Hematopoietic multipotent progenitor cell treated with erythropoietin and hydrocortisone succinate and interleukin-3 and kit ligand, for 8 days (in vitro differentiated cells): ENCODE data around the gene COQ10B.
A peak's percentile ranks its signal among the peaks of the same experiment; 100 is the strongest.
"Not testable (repeated sequence)": the region's sequence is repeated elsewhere in the genome, so short reads cannot be mapped to it uniquely, and the experiment has no call there.

Source experiments
- DNase-seq: peaks from one replicate; pipeline ENCODE4 v3.0.0-alpha.2; 2015

COQ10B gene

GRCh38 chr2:197453123-197453913 is at the start of gene COQ10B:
Gene COQ10B, plus strand, starts transcription at chr2:197453552. Its CDS starts 9 bp downstream, at chr2:197453561.
- DNase-seq = peak; percentile 99

- no peak for DNase-seq
These were observed 47.8 kb upstream of the COQ10B start for GRCh38 chr2:197405582-197405981.

- DNase-seq = no peak
These were observed 39.3 kb upstream of the COQ10B start for GRCh38 chr2:197414039-197414438.

GRCh38 chr2:197414515-197414914 is 38.8 kb upstream of the COQ10B start:
- no peak for DNase-seq

GRCh38 chr2:197416268-197416667 is 37.1 kb upstream of the COQ10B start:
- DNase-seq = peak; percentile 52

GRCh38 chr2:197419438-197419837 is 33.9 kb upstream of the COQ10B start:
- DNase-seq = no peak

GRCh38 chr2:197423307-197423706 is 30.0 kb upstream of the COQ10B start:
- DNase-seq = no peak

GRCh38 chr2:197425550-197425949 is 27.8 kb upstream of the COQ10B start:
- no peak for DNase-seq

- DNase-seq = no peak
These were observed 26.4 kb upstream of the COQ10B start for GRCh38 chr2:197426723-197427603.

GRCh38 chr2:197427986-197428385 is 25.4 kb upstream of the COQ10B start:
- no peak for DNase-seq

- no peak for DNase-seq
These were observed 21.5 kb upstream of the COQ10B start for GRCh38 chr2:197431858-197432257.

GRCh38 chr2:197432527-197432926 is 20.8 kb upstream of the COQ10B start:
- DNase-seq = not testable (repeated sequence)

- no peak for DNase-seq
These were observed 19.4 kb upstream of the COQ10B start for GRCh38 chr2:197433780-197434438.

GRCh38 chr2:197434541-197435513 is 18.5 kb upstream of the COQ10B start, which contains the start of gene SF3B1:
Gene SF3B1, minus strand, starts transcription at chr2:197435028. Its CDS starts 29 bp downstream, at chr2:197434999.
- peak; percentile 98 for DNase-seq

- DNase-seq = peak; percentile 38
These were observed 17.5 kb upstream of the COQ10B start for GRCh38 chr2:197435598-197436420.

GRCh38 chr2:197437380-197437779 is 16.0 kb upstream of the COQ10B start:
- no peak for DNase-seq

- DNase-seq = no peak
These were observed 10.5 kb upstream of the COQ10B start for GRCh38 chr2:197442857-197443256.

GRCh38 chr2:197445746-197446145 is 7.6 kb upstream of the COQ10B start:
- DNase-seq = no peak

- peak; percentile 45 for DNase-seq
These were observed 6.5 kb upstream of the COQ10B start for GRCh38 chr2:197446844-197447243.

- DNase-seq = no peak
These were observed 2.9 kb upstream of the COQ10B start for GRCh38 chr2:197450465-197450864.

- DNase-seq = not testable (repeated sequence)
These were observed 2.4 kb upstream of the COQ10B start for GRCh38 chr2:197450935-197451358.
